Common myeloid progenitor, CD34-positive (primary cell): Measurements from ENCODE around the gene SLC7A10. TPM values are rescaled to one million over a fixed set of nuclear protein-coding genes. Genes with fewer than 3 reads are reported as not detected.

Experiments used
- CTCF ChIA-PET: fragments of 350-600 bp; sonication (Branson Sonifier 250); formaldehyde crosslinking; loops from one replicate; lab custom pipeline; 2021; ENCODE audit warnings: antibody characterized with exemption; lab: Charles Lee
- POLR2A ChIA-PET: fragments of 350-600 bp; sonication (Branson Sonifier 250); formaldehyde crosslinking; loops from one replicate; lab custom pipeline; 2021; ENCODE audit warnings: antibody characterized with exemption; lab: Charles Lee
- DNase-seq, 3 donors: peaks; one replicate each; pipeline versions ENCODE4 v3.0.0 to v3.0.0-alpha.2; 2013
- H3K27ac ChIP-seq, 2 experiments: 1 replicate in 1 of 2; 2 replicates in 1 of 2; pipeline ENCODE4 v1.7.0; 2013; ENCODE audit warnings: inconsistent platforms in 2 of 2, low read length in 2 of 2, mild to moderate bottlenecking in 2 of 2, low read depth in 1 of 2, moderate library complexity in 1 of 2; ENCODE audit not compliant: severe bottlenecking in 2 of 2, insufficient read depth in 1 of 2, poor library complexity in 1 of 2
- H3K27me3 ChIP-seq, 5 experiments: replicated peaks in 2 of 5; 1 replicate in 3 of 5; 2 replicates in 2 of 5; pipeline versions ENCODE4 v1.6.1 to v1.7.0; 2013; ENCODE audit warnings: low read length in 4 of 5, mild to moderate bottlenecking in 2 of 5, moderate library complexity in 2 of 5, inconsistent platforms in 1 of 5; ENCODE audit not compliant: insufficient read depth in 5 of 5, control insufficient read depth in 4 of 5
- H3K36me3 ChIP-seq, 4 experiments: 1 replicate in 2 of 4; 2 replicates in 2 of 4; pipeline versions ENCODE4 v1.6.1 to v1.7.0; 2013; ENCODE audit warnings: low read length in 3 of 4, control low read depth in 1 of 4, mild to moderate bottlenecking in 1 of 4; ENCODE audit not compliant: control insufficient read depth in 4 of 4, insufficient read depth in 4 of 4
- H3K4me1 ChIP-seq, 4 experiments: 1 replicate in 3 of 4; 2 replicates in 1 of 4; pipeline versions ENCODE4 v1.6.1 to v1.7.1; 2013; ENCODE audit warnings: low read length in 3 of 4, mild to moderate bottlenecking in 3 of 4, control low read depth in 1 of 4, inconsistent platforms in 1 of 4, moderate library complexity in 1 of 4; ENCODE audit not compliant: control insufficient read depth in 4 of 4, insufficient read depth in 4 of 4; ENCODE audit errors: control extremely low read depth in 1 of 4
- H3K4me3 ChIP-seq, 7 experiments: 1 replicate in 4 of 7; 2 replicates in 3 of 7; pipeline versions ENCODE4 v1.5.1 to v1.7.0; 2013; ENCODE audit warnings: mild to moderate bottlenecking in 7 of 7, low read length in 6 of 7, moderate library complexity in 6 of 7, inconsistent platforms in 2 of 7, low read depth in 2 of 7, control low read depth in 1 of 7; ENCODE audit not compliant: insufficient read depth in 4 of 7, control insufficient read depth in 1 of 7; ENCODE audit errors: extremely low read depth in 1 of 7
- H3K9me3 ChIP-seq, 5 experiments: 1 replicate in 4 of 5; 2 replicates in 1 of 5; pipeline versions ENCODE4 v1.6.1 to v1.7.1; 2013; ENCODE audit warnings: low read length in 4 of 5, mild to moderate bottlenecking in 2 of 5, inconsistent platforms in 1 of 5, low read depth in 1 of 5, moderate library complexity in 1 of 5; ENCODE audit not compliant: control insufficient read depth in 4 of 5, insufficient read depth in 2 of 5; ENCODE audit errors: control extremely low read depth in 1 of 5
- WGBS: methylation state at CpG from one replicate; pipeline ENCODE4 v1.1.5; 2013; ENCODE audit not compliant: insufficient coverage; 5-methylcytosine and 5-hydroxymethylcytosine counted together
- polyA plus RNA-seq: library from polyadenylated mRNA; unstranded; fragments of 120-200 nt; gene quantifications from one replicate; pipeline ENCODE4 v1.2.1, GENCODE V29; 2013

Gene SLC7A10
- polyA plus RNA-seq, result not detected

GRCh38 chr19:33225458-33225926 lies at the start of gene SLC7A10:
SLC7A10 (minus strand) TSS chr19:33225850; CDS start chr19:33225703, 147 bp downstream.
- DNase-seq, result no peak
- CTCF ChIA-PET, result interaction anchor here (0.6 to 0.7 kb wide), 2 partner anchors 213 to 349 kb away, joined by 3 read pairs; no protein-coding TSS in a partner anchor
- peaks cover 11 to 61% (median 28%) of the 10 kb centered on the region in 5 experiments for H3K27me3 ChIP-seq
- no peak within 1 kb of the TSS for H3K27ac ChIP-seq
- H3K9me3 ChIP-seq, result peaks cover 6 to 26% (median 20%) of the 10 kb centered on the region in 5 experiments
- WGBS, result 4% methylated on average over 60 of the region's 62 CpGs
- peaks cover 0 to 3% (median 0%) of the 10 kb centered on the region in 4 experiments for H3K36me3 ChIP-seq
- peak within 1 kb of the TSS in 3 of 7 experiments; percentile 11 to 52 (median 11) for H3K4me3 ChIP-seq
- POLR2A ChIA-PET, result no interaction called here
- H3K4me1 ChIP-seq, result peaks cover 0 to 13% (median 4%) of the 10 kb centered on the region in 4 experiments

DNA sequence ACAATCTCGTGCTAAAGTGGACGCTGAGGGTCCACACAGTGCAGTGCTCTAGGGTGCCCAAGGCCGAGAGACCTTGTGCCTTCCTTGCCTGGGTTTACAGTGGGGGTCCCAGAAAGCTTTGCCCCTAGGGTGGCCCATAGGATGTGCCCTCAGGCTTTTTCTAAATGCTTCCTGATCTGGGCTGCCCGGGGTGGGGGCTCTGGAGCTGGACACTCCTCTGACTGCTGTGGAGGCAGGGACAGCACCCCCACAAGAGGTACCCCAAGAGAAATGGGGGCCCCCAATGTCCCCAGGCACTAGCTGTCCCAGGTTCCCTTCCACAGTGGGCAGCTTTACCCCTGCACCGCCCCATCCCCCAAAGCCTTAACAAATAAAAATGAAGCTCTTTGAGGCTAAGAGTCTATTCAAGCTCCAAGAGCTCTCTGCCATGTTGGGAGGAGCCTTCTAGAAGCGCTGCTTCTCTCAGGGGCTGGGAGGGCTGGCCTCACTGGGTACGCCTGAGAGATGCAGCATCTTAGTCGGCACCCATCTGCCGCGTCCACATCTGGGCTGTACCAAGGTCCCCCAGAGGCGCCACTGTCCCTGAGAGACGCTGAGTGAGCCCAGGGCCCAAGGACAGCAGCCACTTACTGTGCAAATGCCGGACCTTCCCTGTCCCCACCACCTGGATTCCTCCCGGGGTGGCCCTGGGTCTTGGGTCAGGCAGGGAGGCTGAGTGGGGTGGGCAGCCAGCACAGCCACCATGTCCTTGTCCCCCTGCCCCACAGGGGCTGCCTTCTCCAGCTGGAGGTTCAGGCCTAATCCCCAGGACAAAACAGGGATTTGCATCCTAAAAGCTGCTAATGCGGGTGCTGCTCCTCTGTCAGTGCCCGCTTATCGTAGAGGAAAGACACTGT lies 49.3 kb upstream of the SLC7A10 start:
- ChIA-PET POLR2A (interaction anchor here (0.9 kb wide), 1 partner anchor 28 kb away, joined by 4 read pairs; the partner anchor contains the start of gene CEBPA), CTCF (interaction anchor here (0.9 to 1.3 kb wide), 3 partner anchors 10 to 22 kb away, joined by 3 to 4 read pairs (median 3); no protein-coding TSS in a partner anchor)
- no peaks in the 10 kb centered on the region for H3K27me3 ChIP-seq
- no peaks in the 10 kb centered on the region for H3K36me3 ChIP-seq
- no peaks in the 10 kb centered on the region for H3K9me3 ChIP-seq
- no peak overlapping the region for H3K27ac ChIP-seq
- no peak for DNase-seq
- H3K4me1 ChIP-seq, result peaks cover 2 to 41% (median 18%) of the 10 kb centered on the region in 4 experiments
- no peak overlapping the region for H3K4me3 ChIP-seq
- WGBS, result 90% methylated on average over 17 of the region's 17 CpGs

DNA sequence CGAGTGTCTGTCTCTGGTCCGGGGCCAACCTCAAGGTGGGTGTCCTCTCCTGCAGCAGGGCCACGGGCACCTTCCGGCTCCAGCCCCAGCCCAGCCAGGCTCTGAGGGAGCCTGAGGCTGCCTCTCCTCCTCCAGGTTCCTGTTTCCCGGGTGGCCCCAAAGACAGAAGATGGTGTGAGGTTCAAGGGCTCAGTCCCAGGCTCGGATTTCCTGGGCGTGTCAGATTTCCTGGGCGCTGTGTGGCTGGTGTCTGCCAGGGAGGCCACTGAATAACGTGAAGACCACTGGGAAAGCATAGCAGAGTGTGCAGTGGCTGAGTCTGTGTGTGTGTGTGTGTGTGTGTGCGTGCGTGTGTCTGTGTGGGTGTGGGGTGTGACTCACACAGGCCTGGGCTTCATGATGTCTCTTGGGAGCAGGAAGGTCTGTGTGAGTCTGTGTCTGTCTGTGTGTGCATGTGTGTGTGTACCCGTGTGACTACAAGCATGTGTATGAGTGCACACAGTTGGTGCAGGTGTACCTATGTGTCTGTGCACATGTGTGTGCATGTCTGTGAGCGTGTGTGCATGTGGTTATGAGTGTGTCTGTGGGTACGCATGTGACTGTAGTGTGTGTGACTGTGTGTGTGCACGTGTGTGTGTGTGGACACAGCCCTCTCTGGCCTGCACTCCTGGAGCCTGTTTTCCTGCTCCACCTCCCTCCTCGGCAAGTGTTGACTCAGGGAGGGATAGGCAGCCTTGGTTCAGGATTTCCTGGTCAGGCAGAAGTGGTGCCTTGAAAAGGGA lies 48.4 kb upstream of the SLC7A10 start:
- DNase-seq, result peak; percentile 45 to 83 (median 76)
- Histone ChIP-seq H3K36me3 (no peaks in the 10 kb centered on the region), H3K9me3 (no peaks in the 10 kb centered on the region), H3K4me1 (peaks cover 2 to 39% (median 13%) of the 10 kb centered on the region in 4 experiments), H3K4me3 (no peak overlapping the region), H3K27ac (no peak overlapping the region), H3K27me3 (no peaks in the 10 kb centered on the region)
- CTCF ChIA-PET, result interaction anchor here (0.9 to 1.3 kb wide), 2 partner anchors 10 to 23 kb away, joined by 3 to 4 read pairs; no protein-coding TSS in a partner anchor
- WGBS, result 76% methylated on average over 11 of the region's 16 CpGs
- POLR2A ChIA-PET, result no interaction called here

DNA sequence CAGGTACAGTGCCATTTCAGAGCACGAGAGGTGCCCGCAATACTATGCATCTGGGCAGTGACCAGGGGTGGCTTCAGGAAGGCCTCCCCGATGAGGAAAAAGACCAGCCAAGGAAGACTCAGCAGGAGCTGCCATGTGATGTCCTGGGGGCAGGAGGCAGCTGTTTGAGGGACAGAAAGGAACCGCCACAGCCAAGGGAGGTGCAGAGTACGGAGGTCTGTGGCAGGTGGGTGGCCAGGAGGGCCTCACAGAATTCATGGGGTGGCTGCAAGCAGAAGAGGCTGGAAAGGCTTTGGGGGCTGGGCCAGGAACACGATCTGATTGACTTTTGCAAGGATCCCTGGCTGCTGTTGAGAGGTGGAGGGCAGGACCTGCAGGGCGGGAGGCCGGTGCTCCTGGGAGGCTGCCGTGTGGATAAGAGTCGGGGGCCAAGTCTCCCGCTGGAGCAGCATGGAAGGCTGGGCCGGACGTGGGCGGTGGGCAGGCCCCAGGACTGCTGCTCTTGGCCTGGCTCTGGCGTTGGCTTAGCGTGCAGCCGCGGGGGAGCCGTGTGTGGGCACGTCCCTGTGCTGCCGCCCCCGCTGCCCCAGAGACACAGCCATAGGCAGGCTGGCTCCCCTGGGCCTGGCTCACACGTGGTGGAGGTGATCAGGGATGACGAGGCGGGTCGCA lies 47.6 kb upstream of the SLC7A10 start:
- Histone ChIP-seq H3K4me1 (peaks cover 2 to 39% (median 19%) of the 10 kb centered on the region in 4 experiments), H3K36me3 (no peaks in the 10 kb centered on the region), H3K27ac (no peak overlapping the region), H3K9me3 (no peaks in the 10 kb centered on the region), H3K27me3 (no peaks in the 10 kb centered on the region), H3K4me3 (no peak overlapping the region)
- ChIA-PET POLR2A (no interaction called here), CTCF (interaction anchor here (1.6 kb wide), 1 partner anchor 14 kb away, joined by 3 read pairs; no protein-coding TSS in a partner anchor)
- 98% methylated on average over 22 of the region's 26 CpGs for WGBS
- DNase-seq, result no peak

DNA sequence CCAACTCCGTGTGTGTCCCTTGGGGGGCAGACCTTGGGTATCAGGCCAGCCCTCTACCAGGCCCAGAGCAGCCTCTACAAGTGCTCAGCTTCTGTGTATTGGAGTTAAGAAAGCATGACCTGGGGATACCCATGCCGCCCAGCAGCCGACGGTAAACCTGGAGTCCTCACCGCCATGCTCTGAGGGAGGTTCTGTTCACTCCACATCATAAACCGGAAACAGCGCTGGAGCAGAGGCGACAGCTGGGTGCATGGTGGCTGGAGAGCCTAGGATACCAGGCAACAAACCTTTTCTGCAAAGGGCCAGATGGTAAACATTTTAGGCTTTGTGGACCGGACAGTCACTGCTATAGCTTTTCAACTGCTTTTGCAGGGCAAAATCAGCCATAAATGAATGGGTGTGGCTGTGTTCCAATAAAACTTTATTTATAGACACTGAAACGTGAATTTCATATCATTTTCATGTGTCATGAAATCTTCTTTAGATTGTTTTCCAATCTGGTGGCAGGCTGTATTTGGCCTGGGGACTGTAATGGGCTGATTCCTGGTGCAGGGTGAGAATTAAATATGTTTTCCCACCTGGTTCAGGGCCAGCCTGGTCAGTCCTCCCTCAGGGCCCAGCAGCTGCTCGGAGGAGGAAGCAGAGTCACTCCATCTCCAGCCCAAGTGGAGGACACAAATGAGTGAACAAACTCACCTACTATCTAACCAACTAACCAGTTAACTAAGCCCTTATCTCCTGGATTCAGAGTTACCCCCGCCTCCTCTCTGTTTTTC lies 45.8 kb upstream of the SLC7A10 start:
- Histone ChIP-seq H3K36me3 (no peaks in the 10 kb centered on the region), H3K27me3 (no peaks in the 10 kb centered on the region), H3K4me1 (peaks cover 2 to 50% (median 34%) of the 10 kb centered on the region in 4 experiments), H3K4me3 (no peak overlapping the region), H3K27ac (no peak overlapping the region), H3K9me3 (no peaks in the 10 kb centered on the region)
- ChIA-PET CTCF (no interaction called here), POLR2A (interaction anchor here (0.6 kb wide), 1 partner anchor 11 kb away, joined by 3 read pairs; no protein-coding TSS in a partner anchor)
- 88% methylated on average over 10 of the region's 12 CpGs for WGBS
- no peak for DNase-seq

GRCh38 chr19:33270769-33271168 lies 45.1 kb upstream of the SLC7A10 start:
- no peaks in the 10 kb centered on the region for H3K27me3 ChIP-seq
- H3K9me3 ChIP-seq, result no peaks in the 10 kb centered on the region
- no peaks in the 10 kb centered on the region for H3K36me3 ChIP-seq
- ChIA-PET POLR2A (no interaction called here), CTCF (interaction anchor here (1.3 kb wide), 2 partner anchors 21 to 29 kb away, joined by 4 to 5 read pairs; no protein-coding TSS in a partner anchor)
- H3K4me3 ChIP-seq, result no peak overlapping the region
- peaks cover 2 to 53% (median 34%) of the 10 kb centered on the region in 4 experiments for H3K4me1 ChIP-seq
- WGBS, result no CpG with 5 or more reads among the region's 1 CpG
- H3K27ac ChIP-seq, result no peak overlapping the region
- no peak for DNase-seq
